DOHH2 (cell line): ENCODE measurements around the gene S1PR2.

ENCODE experiments used
- H3F3A ChIP-seq: fragments of 200-600 bp; sonication (generic), shearing (Covaris generic); 2 replicates; pipeline ENCODE4 v1.6.0; 2016; ENCODE audit warnings: antibody characterized with exemption, mild to moderate bottlenecking; ENCODE audit not compliant: control insufficient read depth, insufficient read depth
- H3K27ac ChIP-seq: fragments of 200-600 bp; sonication (generic); 2 replicates; pipeline ENCODE4 v1.5.1; 2014; ENCODE audit warnings: low read depth, mild to moderate bottlenecking, low read length, moderate library complexity
- H3K27me3 ChIP-seq: fragments of 200-600 bp; sonication (generic); 2 replicates; pipeline ENCODE4 v1.6.1; 2014; ENCODE audit warnings: mild to moderate bottlenecking, low read length, mixed read lengths; ENCODE audit not compliant: control insufficient read depth
- H3K36me3 ChIP-seq: fragments of 200-600 bp; sonication (generic); 2 replicates; pipeline ENCODE4 v1.6.1; 2014; ENCODE audit warnings: mild to moderate bottlenecking, low read length, moderate library complexity, mixed read lengths; ENCODE audit not compliant: control insufficient read depth
- H3K4me1 ChIP-seq: fragments of 200-600 bp; sonication (generic); 2 replicates; pipeline ENCODE4 v1.6.1; 2014; ENCODE audit warnings: mild to moderate bottlenecking, low read length, mixed read lengths; ENCODE audit not compliant: control insufficient read depth
- H3K4me2 ChIP-seq: fragments of 200-600 bp; sonication (generic); 2 replicates; pipeline ENCODE4 v1.6.0; 2014; ENCODE audit warnings: mild to moderate bottlenecking, low read length, moderate library complexity
- H3K4me3 ChIP-seq: fragments of 200-600 bp; sonication (generic); 2 replicates; pipeline ENCODE4 v1.5.1; 2014; ENCODE audit warnings: mild to moderate bottlenecking, low read length, mixed read lengths
- H3K79me2 ChIP-seq: fragments of 200-600 bp; sonication (generic); 2 replicates; pipeline ENCODE4 v1.6.1; 2014; ENCODE audit warnings: mild to moderate bottlenecking, low read length, mixed read lengths; ENCODE audit not compliant: control insufficient read depth
- H3K9me2 ChIP-seq: fragments of 200-600 bp; sonication (generic); replicated peaks from 2 replicates; pipeline ENCODE4 v1.6.1; 2014; ENCODE audit warnings: mild to moderate bottlenecking, low read length, mixed read lengths; ENCODE audit not compliant: control insufficient read depth
- H3K9me3 ChIP-seq: fragments of 200-600 bp; sonication (generic); 2 replicates; pipeline ENCODE4 v1.6.1; 2014; ENCODE audit warnings: antibody characterized with exemption, low read length, mixed read lengths; ENCODE audit not compliant: control insufficient read depth, insufficient read depth
- H4K20me1 ChIP-seq: fragments of 200-600 bp; sonication (generic); 2 replicates; pipeline ENCODE4 v1.6.0; 2014; ENCODE audit warnings: low read depth, mild to moderate bottlenecking, antibody characterized with exemption, low read length, moderate library complexity; ENCODE audit not compliant: control insufficient read depth, insufficient read depth
- EZH2phosphoT487 ChIP-seq: fragments of 200-600 bp; sonication (generic); IDR thresholded peaks from 2 replicates; pipeline ENCODE4 v1.6.1; 2017; ENCODE audit warnings: borderline replicate concordance, mild to moderate bottlenecking, antibody characterized with exemption, low read length, moderate library complexity, mixed read lengths
- TF ChIP-seq, protein P1 (sequence below): fragments of 200-600 bp; sonication (generic); IDR thresholded peaks from one replicate; pipeline ENCODE4 v1.5.1; 2014; ENCODE audit warnings: antibody characterized with exemption, mild to moderate bottlenecking, low read depth, low read length; ENCODE audit not compliant: poor library complexity, severe bottlenecking

S1PR2 gene

DNA sequence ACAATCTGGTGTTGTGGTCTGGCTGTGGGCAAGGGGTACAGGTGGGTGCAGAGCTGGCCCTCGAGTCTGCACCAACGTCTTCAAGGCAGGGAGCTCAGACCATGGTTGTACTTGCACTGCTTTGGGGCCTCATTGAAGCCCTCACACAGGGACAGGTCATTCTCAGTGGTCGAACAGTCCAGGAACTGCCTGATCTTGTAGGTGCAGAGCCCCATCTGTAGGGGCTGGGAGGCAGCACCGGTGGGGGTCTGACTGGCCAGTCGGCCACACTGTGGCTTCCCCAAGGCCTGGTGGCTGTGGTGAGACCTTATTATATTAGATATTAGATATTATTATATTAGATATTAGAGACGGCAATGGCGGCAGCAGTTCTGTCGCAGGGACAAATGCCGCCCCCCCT is 14.0 kb downstream of the S1PR2 start:
- no peak for TF ChIP-seq EZH2phosphoT487
- TF ChIP-seq, protein P1, sequence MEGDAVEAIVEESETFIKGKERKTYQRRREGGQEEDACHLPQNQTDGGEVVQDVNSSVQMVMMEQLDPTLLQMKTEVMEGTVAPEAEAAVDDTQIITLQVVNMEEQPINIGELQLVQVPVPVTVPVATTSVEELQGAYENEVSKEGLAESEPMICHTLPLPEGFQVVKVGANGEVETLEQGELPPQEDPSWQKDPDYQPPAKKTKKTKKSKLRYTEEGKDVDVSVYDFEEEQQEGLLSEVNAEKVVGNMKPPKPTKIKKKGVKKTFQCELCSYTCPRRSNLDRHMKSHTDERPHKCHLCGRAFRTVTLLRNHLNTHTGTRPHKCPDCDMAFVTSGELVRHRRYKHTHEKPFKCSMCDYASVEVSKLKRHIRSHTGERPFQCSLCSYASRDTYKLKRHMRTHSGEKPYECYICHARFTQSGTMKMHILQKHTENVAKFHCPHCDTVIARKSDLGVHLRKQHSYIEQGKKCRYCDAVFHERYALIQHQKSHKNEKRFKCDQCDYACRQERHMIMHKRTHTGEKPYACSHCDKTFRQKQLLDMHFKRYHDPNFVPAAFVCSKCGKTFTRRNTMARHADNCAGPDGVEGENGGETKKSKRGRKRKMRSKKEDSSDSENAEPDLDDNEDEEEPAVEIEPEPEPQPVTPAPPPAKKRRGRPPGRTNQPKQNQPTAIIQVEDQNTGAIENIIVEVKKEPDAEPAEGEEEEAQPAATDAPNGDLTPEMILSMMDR = no peak
- Histone ChIP-seq H3K27ac (no peak overlapping the region), H3K79me2 (peaks cover 30% of the 10 kb centered on the region), H3K4me1 (peaks cover 41% of the 10 kb centered on the region), H3K9me3 (no peaks in the 10 kb centered on the region), H3K4me2 (no peak overlapping the region), H3K36me3 (peaks cover 48% of the 10 kb centered on the region), H3F3A (peaks cover 34% of the 10 kb centered on the region), H4K20me1 (no peaks in the 10 kb centered on the region), H3K9me2 (no peaks in the 10 kb centered on the region), H3K27me3 (no peaks in the 10 kb centered on the region), H3K4me3 (no peak overlapping the region)

DNA sequence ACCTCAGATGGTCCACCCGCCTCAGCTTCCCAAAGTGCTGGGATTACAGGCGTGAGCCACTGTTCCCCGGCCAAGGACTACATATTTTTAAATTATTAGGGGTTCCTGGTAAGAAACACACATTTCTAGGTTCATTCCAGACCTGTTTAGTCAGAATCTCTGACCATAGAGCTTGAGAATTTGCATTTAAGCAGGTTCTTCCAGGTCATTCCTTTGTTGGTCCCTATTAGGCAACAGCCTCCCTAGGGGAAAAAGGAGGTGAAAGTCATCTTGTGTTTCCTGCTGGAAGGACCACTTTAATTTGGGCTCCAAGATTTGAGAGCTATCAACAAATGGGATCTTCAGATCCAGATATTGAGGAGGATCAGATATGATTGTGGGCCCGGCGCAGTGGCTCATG is 16.3 kb downstream of the S1PR2 start:
- H3F3A ChIP-seq = peaks cover 11% of the 10 kb centered on the region
- H4K20me1 ChIP-seq = no peaks in the 10 kb centered on the region
- H3K9me2 ChIP-seq = no peaks in the 10 kb centered on the region
- H3K4me3 ChIP-seq = no peak overlapping the region
- peaks cover 27% of the 10 kb centered on the region for H3K36me3 ChIP-seq
- H3K27me3 ChIP-seq = no peaks in the 10 kb centered on the region
- no peak overlapping the region for H3K4me2 ChIP-seq
- H3K27ac ChIP-seq = no peak overlapping the region
- H3K9me3 ChIP-seq = no peaks in the 10 kb centered on the region
- no peak for TF ChIP-seq EZH2phosphoT487
- TF ChIP-seq, protein P1 = no peak
- peaks cover 7% of the 10 kb centered on the region for H3K79me2 ChIP-seq
- H3K4me1 ChIP-seq = peaks cover 18% of the 10 kb centered on the region

DNA sequence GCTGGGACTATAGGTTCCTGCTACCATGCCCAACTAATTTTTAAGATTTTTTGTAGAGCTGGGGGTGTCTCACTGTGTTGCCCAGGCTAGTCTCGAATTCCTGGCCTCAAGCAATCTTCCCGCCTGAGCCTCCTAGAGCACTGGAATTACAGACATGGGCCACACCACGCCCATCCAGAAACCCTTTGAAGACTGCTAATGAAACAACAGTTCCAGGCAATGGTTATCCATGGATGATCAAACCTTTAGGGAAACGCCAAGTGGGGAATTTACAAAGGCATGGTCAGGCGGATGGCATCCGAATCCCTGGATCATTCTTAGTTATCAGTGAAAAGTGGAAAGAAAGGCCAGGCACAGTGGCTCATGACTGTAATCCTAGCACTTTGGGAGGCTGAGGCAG is 19.4 kb downstream of the S1PR2 start:
- no peaks in the 10 kb centered on the region for H3K9me2 ChIP-seq
- no peaks in the 10 kb centered on the region for H3K27me3 ChIP-seq
- no peaks in the 10 kb centered on the region for H4K20me1 ChIP-seq
- H3K36me3 ChIP-seq = peaks cover 10% of the 10 kb centered on the region; the same call in 1 of the 2 replicates
- H3K27ac ChIP-seq = no peak overlapping the region
- no peaks in the 10 kb centered on the region for H3K9me3 ChIP-seq
- peaks cover 6% of the 10 kb centered on the region for H3F3A ChIP-seq
- peaks cover 12% of the 10 kb centered on the region; the same call in 1 of the 2 replicates for H3K4me1 ChIP-seq
- no peak overlapping the region for H3K4me2 ChIP-seq
- no peak overlapping the region for H3K4me3 ChIP-seq
- H3K79me2 ChIP-seq = peaks cover 6% of the 10 kb centered on the region; the same call in 1 of the 2 replicates
- no peak for TF ChIP-seq EZH2phosphoT487
- TF ChIP-seq, protein P1 = no peak

DNA sequence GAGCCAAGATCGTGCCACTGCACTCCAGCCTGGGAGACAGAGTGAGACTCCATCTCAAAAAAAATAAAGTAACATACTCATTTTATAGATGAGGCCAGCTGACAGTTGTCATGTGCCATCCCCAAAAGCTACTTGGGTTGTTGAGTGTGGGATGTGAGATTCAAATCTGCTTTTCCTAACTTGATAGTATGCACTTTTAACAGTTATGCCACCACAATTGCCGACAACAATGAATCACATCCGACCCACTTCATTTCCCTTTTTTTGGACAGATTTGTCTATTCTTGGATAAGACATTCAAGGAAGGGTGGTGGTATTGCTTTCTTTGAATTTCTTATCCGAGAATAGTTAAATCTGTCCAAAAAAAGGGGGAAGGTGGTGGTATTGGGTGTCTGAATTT is 20.1 kb downstream of the S1PR2 start:
- Histone ChIP-seq H3K27ac (no peak overlapping the region), H3K9me2 (no peaks in the 10 kb centered on the region), H3K9me3 (no peaks in the 10 kb centered on the region), H3K4me3 (no peak overlapping the region), H3K4me2 (no peak overlapping the region), H3K36me3 (peaks cover 10% of the 10 kb centered on the region; the same call in 1 of the 2 replicates), H3K4me1 (peaks cover 12% of the 10 kb centered on the region; the same call in 1 of the 2 replicates), H3K79me2 (peaks cover 6% of the 10 kb centered on the region; the same call in 1 of the 2 replicates), H3F3A (peaks cover 6% of the 10 kb centered on the region), H3K27me3 (no peaks in the 10 kb centered on the region), H4K20me1 (no peaks in the 10 kb centered on the region)
- no peak for TF ChIP-seq EZH2phosphoT487
- TF ChIP-seq, protein P1 = no peak
